K562 (cell line): ENCODE data around the gene CCR7. TPM values are rescaled to one million over a fixed set of nuclear protein-coding genes. Genes with fewer than 3 reads are reported as not detected.

Experiments
- CGGBP1 ChIP-seq: fragments of 250-450 bp; sonication (Bioruptor Pico); IDR thresholded peaks from 2 replicates; pipeline ENCODE4 v1.9.0; 2021; ENCODE audit warnings: mild to moderate bottlenecking
- COPS2 ChIP-seq: fragments of 450-650 bp; conservative IDR thresholded peaks from 2 replicates; pipeline ENCODE4 v1.6.1; 2016; ENCODE audit warnings: mild to moderate bottlenecking, moderate library complexity
- CXXC5 ChIP-seq: fragments of 250-450 bp; sonication (Bioruptor Pico); IDR thresholded peaks from 2 replicates; pipeline ENCODE4 v1.8.0; 2022; ENCODE audit warnings: inconsistent platforms, mild to moderate bottlenecking, moderate library complexity
- ELF2 ChIP-seq: fragments of 250-450 bp; sonication (Bioruptor Pico); IDR thresholded peaks from 2 replicates; pipeline ENCODE4 v1.5.0; 2021; ENCODE audit warnings: mild to moderate bottlenecking
- GABPA ChIP-seq: fragments of 200-800 bp; sonication (Bioruptor generic); conservative IDR thresholded peaks from 2 replicates; pipeline ENCODE4 v1.6.1; 2016; ENCODE audit warnings: low read depth, missing genetic modification characterization, missing compliant biosample characterization
- GTF2E2 ChIP-seq: fragments of 200-800 bp; sonication (Bioruptor generic); IDR thresholded peaks from 2 replicates; pipeline ENCODE4 v1.6.1; 2016; ENCODE audit warnings: missing genetic modification characterization, missing compliant biosample characterization
- HMG20B ChIP-seq: fragments of 250-450 bp; sonication (Bioruptor Pico); IDR thresholded peaks from 2 replicates; pipeline ENCODE4 v1.5.0; 2021; ENCODE audit warnings: mild to moderate bottlenecking
- HOXB6 ChIP-seq: fragments of 250-450 bp; sonication (Bioruptor Pico); IDR thresholded peaks from 2 replicates; pipeline ENCODE4 v1.5.1; 2022; ENCODE audit warnings: mild to moderate bottlenecking, borderline replicate concordance
- KAT7 ChIP-seq: sonication (generic); formaldehyde crosslinking; IDR thresholded peaks from 2 replicates; pipeline ENCODE4 v1.8.0; 2022; ENCODE audit warnings: missing genetic modification reagents, mild to moderate bottlenecking, borderline replicate concordance
- NBN ChIP-seq: fragments of 450-650 bp; IDR thresholded peaks from 2 replicates; pipeline ENCODE4 v1.6.1; 2016; ENCODE audit warnings: low read depth, mild to moderate bottlenecking
- PHF20 ChIP-seq: fragments of 450-650 bp; IDR thresholded peaks from 2 replicates; pipeline ENCODE4 v1.6.1; 2018; ENCODE audit not compliant: partially characterized antibody
- POLR2G ChIP-seq: fragments of 200-400 bp; formaldehyde crosslinking; IDR thresholded peaks from 2 replicates; pipeline ENCODE4 v1.6.1; 2017; ENCODE audit warnings: low read depth, mild to moderate bottlenecking, antibody characterized with exemption, low read length, moderate library complexity
- RBM17 ChIP-seq: fragments of 200-400 bp; formaldehyde crosslinking; IDR thresholded peaks from 2 replicates; pipeline ENCODE4 v1.6.1; 2017; ENCODE audit warnings: low read depth, mild to moderate bottlenecking, low read length, borderline replicate concordance
- RNF219 ChIP-seq: fragments of 250-450 bp; sonication (Bioruptor Pico); IDR thresholded peaks from 2 replicates; pipeline ENCODE4 v1.5.0; 2022; ENCODE audit warnings: mild to moderate bottlenecking
- THRB ChIP-seq: fragments of 450-650 bp; formaldehyde crosslinking; conservative IDR thresholded peaks from 2 replicates; pipeline ENCODE4 v1.4.0; 2022; ENCODE audit warnings: mild to moderate bottlenecking, missing genetic modification characterization
- TRIM28 ChIP-seq: fragments of 450-650 bp; IDR thresholded peaks from 2 replicates; pipeline ENCODE4 v1.6.1; 2017
- ZBTB43 ChIP-seq: sonication (generic); formaldehyde crosslinking; IDR thresholded peaks from 2 replicates; pipeline ENCODE4 v1.8.0; 2023; ENCODE audit warnings: mild to moderate bottlenecking, missing genetic modification reagents
- ZC3H4 ChIP-seq: sonication (generic); formaldehyde crosslinking; IDR thresholded peaks from 2 replicates; pipeline ENCODE4 v1.9.0; 2021; ENCODE audit warnings: missing genetic modification reagents, borderline replicate concordance
- ZNF280B ChIP-seq: fragments of 250-450 bp; sonication (Bioruptor Pico); IDR thresholded peaks from 2 replicates; pipeline ENCODE4 v1.5.1; 2021; ENCODE audit warnings: mild to moderate bottlenecking
- ZNF445 ChIP-seq: fragments of 250-450 bp; sonication (Bioruptor Pico); IDR thresholded peaks from 2 replicates; pipeline ENCODE4 v1.4.0; 2020; ENCODE audit warnings: low read depth, mild to moderate bottlenecking, moderate library complexity
- ZNF76 ChIP-seq: fragments of 250-450 bp; sonication (Bioruptor Pico); IDR thresholded peaks from 2 replicates; pipeline ENCODE4 v1.4.0; 2020; ENCODE audit warnings: mild to moderate bottlenecking, moderate library complexity, borderline replicate concordance
- polyA plus RNA-seq, 8 experiments: library from polyadenylated mRNA; depleted of rRNA in 4 of 8; stranded (reverse) in 5 of 8; unstranded in 3 of 8; fragments of >200 nt; fragmentation: Nextera tagmentation in 2 of 8; fragmentation: Illumina TruSeq in 1 of 8; extraction: Ambion mirVana in 2 of 8; extraction: Trizol in 1 of 8; gene quantifications; 2 replicates each; pipeline versions ENCODE4 v1.2.1 to v1.2.3, GENCODE V29; 2011 to 2014; ENCODE audit warnings: inconsistent platforms in 1 of 8, missing spikeins in 1 of 8
- total RNA-seq, 7 experiments: library from RNA; depleted of rRNA in 6 of 7; stranded (reverse); fragments of >200 nt in 6 of 7; fragmentation: Illumina TruSeq in 2 of 7; extraction: Trizol in 2 of 7; gene quantifications; 2 replicates each; pipeline versions ENCODE4 v1.2.1 to v1.2.3, GENCODE V29; 2011 to 2021; ENCODE audit warnings: low replicate concordance in 1 of 7

Gene CCR7
- total and polyA plus RNA-seq, 9 of the 15 experiments (the other 6 are each of a cell fraction or from before 2014, with no cell fraction given): 0.14 to 1.4 (median 0.56) TPM

- TF ChIP-seq RNF219 (CRISPR knock-in tag) (no peak), GABPA (tag) (0 out of 2 replicates have a peak, but pooled peaks have one; percentile 26), ZNF445 (CRISPR knock-in tag) (no peak), ZC3H4 (no peak), NBN (peak; percentile 66), KAT7 (no peak), COPS2 (no peak), TRIM28 (peak; percentile 34; the same call in 1 of the 2 replicates), HMG20B (CRISPR knock-in tag) (no peak), RBM17 (no peak), ZNF76 (no peak), CXXC5 (CRISPR knock-in tag) (peak; percentile 74), HOXB6 (CRISPR knock-in tag) (no peak), ELF2 (CRISPR knock-in tag) (0 out of 2 replicates have a peak, but pooled peaks have one; percentile 40), POLR2G (peak; percentile 50), GTF2E2 (tag) (no peak), CGGBP1 (CRISPR knock-in tag) (no peak), ZBTB43 (CRISPR knock-in tag) (no peak), THRB (CRISPR knock-in tag) (no peak), ZNF280B (CRISPR knock-in tag) (no peak), PHF20 (no peak)
These were observed 11.4 kb downstream of the CCR7 start (continued) for GRCh38 chr17:40553694-40554534.
